ENCODE results near the gene R3HDM2. TPM values are rescaled to one million over a fixed set of nuclear protein-coding genes. Genes with fewer than 3 reads are reported as not detected.

Gene R3HDM2
- total and polyA plus RNA-seq, 3 experiments from 2014 or later: 15.1 to 36.8 (median 28.2) TPM

DNA sequence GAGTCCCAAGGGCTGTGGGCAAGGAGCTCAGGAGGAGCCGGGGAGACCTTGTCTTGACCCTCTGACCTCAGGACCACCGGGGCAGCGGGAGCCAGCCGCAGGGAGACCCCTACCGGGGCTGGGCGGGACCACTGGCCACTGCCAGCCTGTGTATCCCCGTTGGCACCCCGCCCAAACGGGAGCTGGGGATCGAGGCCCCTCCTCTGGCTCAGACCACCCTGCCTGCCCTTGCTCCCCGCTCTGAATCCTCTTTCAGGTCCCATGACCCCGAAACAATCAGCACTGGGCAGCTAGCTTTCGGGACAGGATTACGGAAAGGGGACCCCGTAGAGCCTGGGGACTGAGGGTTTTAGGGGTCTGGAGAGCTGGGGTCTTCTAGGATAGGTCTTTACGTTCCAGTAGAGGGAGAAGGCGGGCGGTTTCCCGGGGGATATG, 30.0 kb upstream of the R3HDM2 start:
- H3K4me3 ChIP-seq (ENCODE audit: low read length): no peak overlapping the region
- peak overlapping the region; percentile 16 for H3K27ac ChIP-seq (ENCODE audit: low read depth, low read length)
- no peak for DNase-seq
- peaks cover 33 to 49% (median 41%) of the 10 kb centered on the region in 3 donors for H3K4me1 Mint-ChIP-seq
- CTCF ChIA-PET: interaction anchor here (1.1 to 7.3 kb wide), 9 partner anchors 8 to 222 kb away, joined by 3 to 167 read pairs (median 4); partner anchors contain the start of genes ARHGAP9 and DDIT3
- H3K4me1 ChIP-seq (ENCODE audit: insufficient read depth, low read length): peaks cover 33% of the 10 kb centered on the region
- no peaks in the 10 kb centered on the region for H3K9me3 ChIP-seq (ENCODE audit: low read length)
- peak overlapping the region in 4 of 8 donors; percentile 39 to 76 (median 48) for H3K27ac Mint-ChIP-seq
- peaks cover 6 to 21% of the 10 kb centered on the region in 2 donors for H3K27me3 Mint-ChIP-seq
- POLR2A ChIA-PET: interaction anchor here (0.7 to 4.4 kb wide), 4 partner anchors 10 to 86 kb away, joined by 3 to 20 read pairs (median 4); partner anchors contain the start of genes ARHGAP9 and DCTN2
- peaks cover 0 to 9% (median 0%) of the 10 kb centered on the region in 3 donors for H3K36me3 Mint-ChIP-seq
- H3K36me3 ChIP-seq (ENCODE audit: insufficient read depth, low read length): no peaks in the 10 kb centered on the region
- H3K9me3 Mint-ChIP-seq: no peaks in the 10 kb centered on the region
- peak overlapping the region; percentile 74 to 93 (median 88) for H3K4me3 Mint-ChIP-seq
- peaks cover 7% of the 10 kb centered on the region for H3K27me3 ChIP-seq (ENCODE audit: insufficient read depth, low read length, poor library complexity, severe bottlenecking)

DNA sequence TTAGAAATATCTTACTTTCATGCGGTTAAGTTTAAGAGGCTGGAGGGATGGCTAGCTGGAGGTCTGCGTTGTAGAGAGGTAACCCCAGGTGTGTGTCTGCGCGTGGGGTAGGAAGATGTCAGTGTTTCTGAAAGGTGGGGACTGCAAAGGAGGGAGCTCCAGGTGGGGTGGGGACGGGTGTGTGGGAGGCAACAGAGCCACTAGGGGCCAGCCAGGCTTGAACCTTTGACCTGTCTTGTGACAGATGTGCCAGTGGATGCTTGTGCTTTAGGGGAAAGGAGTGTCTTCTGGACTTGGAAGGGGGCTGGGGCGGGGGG, 29.6 kb upstream of the R3HDM2 start:
- Mint-ChIP-seq H3K4me3 (peak overlapping the region; percentile 79 to 93 (median 88)), H3K36me3 (peaks cover 0 to 9% (median 0%) of the 10 kb centered on the region in 3 donors), H3K9me3 (no peaks in the 10 kb centered on the region), H3K27ac (peak overlapping the region in 7 of 8 donors; percentile 22 to 87 (median 76)), H3K4me1 (peaks cover 33 to 52% (median 41%) of the 10 kb centered on the region in 3 donors), H3K27me3 (peaks cover 6 to 22% of the 10 kb centered on the region in 2 donors)
- no peak overlapping the region for H3K4me3 ChIP-seq (ENCODE audit: low read length)
- DNase-seq: no peak
- H3K27ac ChIP-seq (ENCODE audit: low read depth, low read length): no peak overlapping the region
- peaks cover 33% of the 10 kb centered on the region for H3K4me1 ChIP-seq (ENCODE audit: insufficient read depth, low read length)
- peaks cover 7% of the 10 kb centered on the region for H3K27me3 ChIP-seq (ENCODE audit: insufficient read depth, low read length, poor library complexity, severe bottlenecking)
- ChIA-PET CTCF (interaction anchor here (0.9 to 7.3 kb wide), 7 partner anchors 9 to 233 kb away, joined by 3 to 167 read pairs (median 5); partner anchors contain the start of genes ARHGAP9, DDIT3 and OS9), POLR2A (interaction anchor here (1.0 to 4.4 kb wide), 4 partner anchors 10 to 87 kb away, joined by 3 to 20 read pairs (median 6); partner anchors contain the start of genes ARHGAP9 and DCTN2)
- no peaks in the 10 kb centered on the region for H3K36me3 ChIP-seq (ENCODE audit: insufficient read depth, low read length)
- H3K9me3 ChIP-seq (ENCODE audit: low read length): no peaks in the 10 kb centered on the region

DNA sequence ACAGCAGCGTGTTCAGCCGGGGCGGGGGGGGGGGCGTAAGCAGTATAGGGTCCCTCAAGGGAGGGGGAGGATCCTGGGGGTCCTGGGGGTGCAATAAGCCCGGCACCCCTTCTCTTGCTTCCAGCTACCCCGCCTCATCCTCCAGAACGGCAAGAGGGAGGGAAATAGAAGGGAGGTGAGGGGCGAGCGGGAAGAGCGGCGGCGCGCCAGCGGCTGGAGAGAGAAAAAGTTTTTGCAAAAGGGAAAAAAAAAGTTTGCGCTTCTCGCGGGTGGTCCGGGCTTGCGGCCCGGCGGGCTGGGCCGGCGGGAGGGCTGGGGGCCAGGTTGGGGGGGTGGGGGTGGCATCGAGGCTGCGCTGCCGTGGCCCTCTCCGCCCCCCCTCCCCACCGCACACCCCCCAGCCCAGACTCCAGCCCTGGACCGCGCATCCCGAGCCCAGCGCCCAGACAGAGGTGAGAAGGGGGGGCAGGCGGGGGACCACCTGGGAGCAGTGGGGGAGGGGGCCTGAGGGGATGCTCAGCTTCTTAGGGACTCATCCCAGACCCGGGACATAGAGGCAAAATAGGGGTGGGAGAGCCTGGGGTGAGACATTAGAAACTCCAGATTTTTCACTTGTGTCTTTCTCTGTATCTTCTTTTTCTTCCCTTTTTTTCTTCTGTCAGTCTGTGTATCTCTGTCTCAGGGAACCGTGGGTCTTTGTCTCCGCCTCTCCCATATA, 29.1 kb upstream of the R3HDM2 start, which contains the start of gene GLI1:
TSS of gene GLI1 (plus strand) at position 36 of the 718 bp plus-strand sequence. CDS start 3,907 bp downstream, outside the sequence.
- no peaks in the 10 kb centered on the region for H3K9me3 Mint-ChIP-seq
- H3K27me3 ChIP-seq (ENCODE audit: insufficient read depth, low read length, poor library complexity, severe bottlenecking): peaks cover 7% of the 10 kb centered on the region
- no peaks in the 10 kb centered on the region for H3K36me3 ChIP-seq (ENCODE audit: insufficient read depth, low read length)
- H3K4me1 ChIP-seq (ENCODE audit: insufficient read depth, low read length): peaks cover 33% of the 10 kb centered on the region
- H3K27ac ChIP-seq (ENCODE audit: low read depth, low read length): peak within 1 kb of the TSS; percentile 63
- H3K4me1 Mint-ChIP-seq: peaks cover 33 to 52% (median 41%) of the 10 kb centered on the region in 3 donors
- no peaks in the 10 kb centered on the region for H3K9me3 ChIP-seq (ENCODE audit: low read length)
- peak within 1 kb of the TSS; percentile 91 to 98 (median 97) for H3K27ac Mint-ChIP-seq
- ChIA-PET CTCF (interaction anchor here (0.9 to 7.3 kb wide), 27 partner anchors 9 to 282 kb away, joined by 3 to 167 read pairs (median 5); partner anchors contain the start of genes ARHGAP9, DCTN2, DDIT3 and OS9), POLR2A (interaction anchor here (0.6 to 4.4 kb wide), 7 partner anchors 11 to 161 kb away, joined by 3 to 20 read pairs (median 4); partner anchors contain the start of genes ARHGAP9 and DCTN2)
- peaks cover 0 to 9% (median 0%) of the 10 kb centered on the region in 3 donors for H3K36me3 Mint-ChIP-seq
- H3K4me3 Mint-ChIP-seq: peak within 1 kb of the TSS; percentile 93 to 98 (median 97)
- DNase-seq: peak in 1 of 5 donors; percentile 25
- peaks cover 6 to 22% of the 10 kb centered on the region in 2 donors for H3K27me3 Mint-ChIP-seq
- peak within 1 kb of the TSS; percentile 92 for H3K4me3 ChIP-seq (ENCODE audit: low read length)

DNA sequence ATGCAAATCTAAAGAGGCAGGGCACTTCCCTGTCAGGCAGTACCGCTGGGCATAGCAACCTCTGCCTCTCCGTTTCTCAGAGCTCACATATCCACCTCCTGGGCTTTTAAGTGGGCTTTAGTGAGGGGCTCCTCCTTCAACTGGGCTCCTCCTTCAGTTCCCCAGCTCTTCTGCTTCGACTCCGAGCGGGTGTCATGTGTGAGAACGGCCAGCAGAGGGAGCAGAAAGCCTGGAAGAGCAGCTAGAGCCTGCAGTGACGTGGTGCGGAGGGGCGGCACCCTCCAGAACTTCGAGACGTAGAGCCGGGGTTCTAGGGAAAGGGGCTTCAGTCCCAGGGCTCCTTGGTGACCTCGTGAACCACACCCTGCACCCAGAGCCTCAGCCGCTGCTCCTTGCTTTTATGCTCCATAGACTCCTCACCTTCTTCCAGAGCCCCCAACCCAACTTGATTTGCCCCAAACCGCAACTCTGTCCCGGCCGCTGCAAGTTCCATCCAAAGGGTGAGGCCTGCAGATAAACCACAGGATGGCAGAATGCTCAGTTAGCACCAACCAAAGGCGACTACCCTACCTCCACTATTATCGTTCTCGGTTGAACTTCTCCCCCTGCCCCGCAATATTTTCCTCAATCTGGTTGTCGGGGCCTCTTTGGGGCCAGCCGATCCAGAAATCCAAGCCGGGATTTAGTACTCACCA, 28.4 kb upstream of the R3HDM2 start:
- peak overlapping the region; percentile 93 to 98 (median 97) for H3K4me3 Mint-ChIP-seq
- H3K27ac Mint-ChIP-seq: peak overlapping the region; percentile 91 to 98 (median 97)
- Histone ChIP-seq H3K27ac (ENCODE audit: low read depth, low read length) (peak overlapping the region; percentile 63), H3K27me3 (ENCODE audit: insufficient read depth, low read length, poor library complexity, severe bottlenecking) (peaks cover 7% of the 10 kb centered on the region), H3K9me3 (ENCODE audit: low read length) (no peaks in the 10 kb centered on the region), H3K36me3 (ENCODE audit: insufficient read depth, low read length) (no peaks in the 10 kb centered on the region), H3K4me3 (ENCODE audit: low read length) (peak overlapping the region; percentile 92), H3K4me1 (ENCODE audit: insufficient read depth, low read length) (peaks cover 33% of the 10 kb centered on the region)
- CTCF ChIA-PET: interaction anchor here (0.7 to 7.3 kb wide), 46 partner anchors 10 to 283 kb away, joined by 3 to 167 read pairs (median 4); partner anchors contain the start of genes ARHGAP9, B4GALNT1, DCTN2 and DDIT3
- H3K27me3 Mint-ChIP-seq: peaks cover 6 to 22% of the 10 kb centered on the region in 2 donors
- POLR2A ChIA-PET: interaction anchor here (0.6 to 2.1 kb wide), 5 partner anchors 18 to 161 kb away, joined by 3 to 7 read pairs (median 5); partner anchors contain the start of genes ARHGAP9 and R3HDM2
- H3K36me3 Mint-ChIP-seq: peaks cover 0 to 9% (median 0%) of the 10 kb centered on the region in 3 donors
- peaks cover 33 to 50% (median 41%) of the 10 kb centered on the region in 3 donors for H3K4me1 Mint-ChIP-seq
- peak; percentile 82 to 96 (median 92) for DNase-seq
- no peaks in the 10 kb centered on the region for H3K9me3 Mint-ChIP-seq

GRCh38 chr12:57458665-57459054, 27.8 kb upstream of the R3HDM2 start:
- CTCF ChIA-PET: interaction anchor here (0.6 to 7.3 kb wide), 49 partner anchors 10 to 283 kb away, joined by 3 to 167 read pairs (median 3); partner anchors contain the start of genes ARHGAP9, B4GALNT1, DCTN2 and DDIT3
- peaks cover 6 to 20% of the 10 kb centered on the region in 2 donors for H3K27me3 Mint-ChIP-seq
- DNase-seq: no peak
- Histone ChIP-seq H3K9me3 (ENCODE audit: low read length) (no peaks in the 10 kb centered on the region), H3K4me1 (ENCODE audit: insufficient read depth, low read length) (peaks cover 33% of the 10 kb centered on the region), H3K36me3 (ENCODE audit: insufficient read depth, low read length) (no peaks in the 10 kb centered on the region), H3K27me3 (ENCODE audit: insufficient read depth, low read length, poor library complexity, severe bottlenecking) (peaks cover 7% of the 10 kb centered on the region), H3K27ac (ENCODE audit: low read depth, low read length) (peak overlapping the region; percentile 63), H3K4me3 (ENCODE audit: low read length) (peak overlapping the region; percentile 92)
- peaks cover 33 to 47% (median 41%) of the 10 kb centered on the region in 3 donors for H3K4me1 Mint-ChIP-seq
- POLR2A ChIA-PET: interaction anchor here (1.0 to 2.1 kb wide), 4 partner anchors 18 to 162 kb away, joined by 4 to 7 read pairs (median 6); partner anchors contain the start of genes ARHGAP9 and R3HDM2
- peaks cover 0 to 9% (median 0%) of the 10 kb centered on the region in 3 donors for H3K36me3 Mint-ChIP-seq
- H3K9me3 Mint-ChIP-seq: no peaks in the 10 kb centered on the region
- H3K27ac Mint-ChIP-seq: peak overlapping the region; percentile 91 to 98 (median 97)
- H3K4me3 Mint-ChIP-seq: peak overlapping the region; percentile 93 to 98 (median 97)

- Histone ChIP-seq H3K27ac (ENCODE audit: low read depth, low read length) (no peak overlapping the region), H3K9me3 (ENCODE audit: low read length) (no peaks in the 10 kb centered on the region), H3K4me3 (ENCODE audit: low read length) (no peak overlapping the region), H3K4me1 (ENCODE audit: insufficient read depth, low read length) (peaks cover 24% of the 10 kb centered on the region), H3K36me3 (ENCODE audit: insufficient read depth, low read length) (no peaks in the 10 kb centered on the region), H3K27me3 (ENCODE audit: insufficient read depth, low read length, poor library complexity, severe bottlenecking) (peaks cover 7% of the 10 kb centered on the region)
- Mint-ChIP-seq H3K27me3 (peaks cover 3 to 13% of the 10 kb centered on the region in 2 donors), H3K9me3 (no peaks in the 10 kb centered on the region), H3K36me3 (peaks cover 0 to 7% (median 0%) of the 10 kb centered on the region in 3 donors), H3K4me3 (peak overlapping the region in 1 of 7 donors; percentile 58), H3K4me1 (peaks cover 26 to 38% (median 33%) of the 10 kb centered on the region in 3 donors), H3K27ac (peak overlapping the region in 2 of 8 donors; percentile 33 to 62)
- ChIA-PET POLR2A (no interaction called here), CTCF (interaction anchor here (1.1 to 7.3 kb wide), 6 partner anchors 9 to 243 kb away, joined by 3 to 167 read pairs (median 8); partner anchors contain the start of gene ARHGAP9)
- DNase-seq: no peak
Measured at GRCh38 chr12:57456737-57457490, 26.1 kb upstream of the R3HDM2 start.
